ENCODE results near the gene ADCY2. TPM values are rescaled to one million over a fixed set of nuclear protein-coding genes. Genes with fewer than 3 reads are reported as not detected.

ADCY2 gene
- total RNA-seq, 6 experiments from 2014 or later: 0.93 TPM; not detected in 5

DNA sequence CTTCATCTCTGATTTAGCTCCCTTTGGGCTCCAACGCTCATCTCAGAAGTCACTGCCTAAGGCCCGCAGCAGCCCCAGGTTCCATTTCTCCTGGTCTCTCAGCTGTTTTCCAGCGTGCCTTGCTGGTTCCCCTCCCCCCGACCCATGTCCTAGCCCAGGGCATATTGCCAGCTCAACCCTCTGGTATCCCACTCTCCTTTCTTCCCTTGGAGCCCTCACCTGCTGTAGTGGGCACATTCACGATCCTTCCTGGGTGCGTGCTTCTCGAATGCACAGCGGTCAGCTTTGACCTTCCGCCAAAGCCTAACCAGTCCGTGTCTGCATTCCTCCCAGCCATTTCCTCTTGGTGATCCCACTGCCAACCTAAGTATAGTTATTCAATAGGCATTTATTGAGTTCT is 418.9 kb downstream of the ADCY2 start:
- no peak overlapping the region for H3K4me3 ChIP-seq
- no peak overlapping the region for H3K27ac ChIP-seq
- WGBS (ENCODE audit: insufficient coverage, low coverage, low lambda C conversion rate, missing lambda C conversion rate): 84% methylated on average over 10 of the region's 10 CpGs
- DNase-seq (no peak), ATAC-seq (no peak)
- no peaks in the 10 kb centered on the region for H3K27me3 ChIP-seq
- TF ChIP-seq POLR2A (IDR thresholded peaks at IDR 0.05): no peak
- TF ChIP-seq, protein P1, sequence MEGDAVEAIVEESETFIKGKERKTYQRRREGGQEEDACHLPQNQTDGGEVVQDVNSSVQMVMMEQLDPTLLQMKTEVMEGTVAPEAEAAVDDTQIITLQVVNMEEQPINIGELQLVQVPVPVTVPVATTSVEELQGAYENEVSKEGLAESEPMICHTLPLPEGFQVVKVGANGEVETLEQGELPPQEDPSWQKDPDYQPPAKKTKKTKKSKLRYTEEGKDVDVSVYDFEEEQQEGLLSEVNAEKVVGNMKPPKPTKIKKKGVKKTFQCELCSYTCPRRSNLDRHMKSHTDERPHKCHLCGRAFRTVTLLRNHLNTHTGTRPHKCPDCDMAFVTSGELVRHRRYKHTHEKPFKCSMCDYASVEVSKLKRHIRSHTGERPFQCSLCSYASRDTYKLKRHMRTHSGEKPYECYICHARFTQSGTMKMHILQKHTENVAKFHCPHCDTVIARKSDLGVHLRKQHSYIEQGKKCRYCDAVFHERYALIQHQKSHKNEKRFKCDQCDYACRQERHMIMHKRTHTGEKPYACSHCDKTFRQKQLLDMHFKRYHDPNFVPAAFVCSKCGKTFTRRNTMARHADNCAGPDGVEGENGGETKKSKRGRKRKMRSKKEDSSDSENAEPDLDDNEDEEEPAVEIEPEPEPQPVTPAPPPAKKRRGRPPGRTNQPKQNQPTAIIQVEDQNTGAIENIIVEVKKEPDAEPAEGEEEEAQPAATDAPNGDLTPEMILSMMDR (IDR thresholded peaks at IDR 0.05): no peak
- no peaks in the 10 kb centered on the region for H3K4me1 ChIP-seq
- intact Hi-C loops (cut with DNase I): no loop called here
- H3K36me3 ChIP-seq: no peaks in the 10 kb centered on the region
- H3K9me3 ChIP-seq: no peaks in the 10 kb centered on the region

DNA sequence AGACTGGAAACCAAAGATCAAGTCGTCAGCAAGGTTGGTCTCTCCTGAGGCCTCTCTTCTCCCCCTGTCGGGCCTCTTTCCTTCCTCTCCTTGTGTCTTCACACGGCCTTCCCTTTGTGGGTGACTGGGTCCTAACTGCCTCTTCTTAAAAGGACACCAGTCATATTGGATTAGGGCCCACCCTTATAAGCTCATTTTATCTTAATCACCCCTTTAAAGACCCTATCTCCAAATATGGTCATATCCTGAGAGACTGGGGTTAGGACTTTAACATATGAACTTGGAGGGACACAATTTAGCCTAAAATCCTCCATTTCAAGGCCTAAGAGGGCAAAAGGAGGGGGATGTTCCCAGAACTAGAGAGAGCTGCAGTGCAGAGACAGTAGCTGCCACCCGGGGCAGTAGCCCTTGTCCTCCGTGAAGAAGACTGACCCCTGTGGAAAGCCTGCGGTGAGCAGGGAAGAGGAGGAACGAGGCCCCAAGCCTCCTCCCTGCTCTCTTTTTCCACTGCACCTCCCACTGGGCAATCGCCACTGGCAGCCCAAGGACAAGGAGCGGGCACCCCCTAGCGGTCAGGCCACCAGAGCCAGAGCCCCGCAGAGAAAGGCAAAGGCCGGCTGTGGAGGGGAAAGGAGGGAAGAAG is 420.1 kb downstream of the ADCY2 start:
- intact Hi-C loops (cut with DNase I): no loop called here
- no peak overlapping the region for H3K27ac ChIP-seq
- ATAC-seq (peak; percentile 98 to 99 (median 98)), DNase-seq (peak; percentile 80 to 84 (median 81))
- no peaks in the 10 kb centered on the region for H3K4me1 ChIP-seq
- WGBS (ENCODE audit: insufficient coverage, low coverage, low lambda C conversion rate, missing lambda C conversion rate): 9% methylated on average over 8 of the region's 12 CpGs
- no peaks in the 10 kb centered on the region for H3K36me3 ChIP-seq
- H3K4me3 ChIP-seq: no peak overlapping the region
- no peaks in the 10 kb centered on the region for H3K9me3 ChIP-seq
- no peaks in the 10 kb centered on the region for H3K27me3 ChIP-seq
- TF ChIP-seq, protein P1 (IDR thresholded peaks at IDR 0.05): peak; percentile 69 to 89 (median 83)
- no peak for TF ChIP-seq POLR2A (IDR thresholded peaks at IDR 0.05)

DNA sequence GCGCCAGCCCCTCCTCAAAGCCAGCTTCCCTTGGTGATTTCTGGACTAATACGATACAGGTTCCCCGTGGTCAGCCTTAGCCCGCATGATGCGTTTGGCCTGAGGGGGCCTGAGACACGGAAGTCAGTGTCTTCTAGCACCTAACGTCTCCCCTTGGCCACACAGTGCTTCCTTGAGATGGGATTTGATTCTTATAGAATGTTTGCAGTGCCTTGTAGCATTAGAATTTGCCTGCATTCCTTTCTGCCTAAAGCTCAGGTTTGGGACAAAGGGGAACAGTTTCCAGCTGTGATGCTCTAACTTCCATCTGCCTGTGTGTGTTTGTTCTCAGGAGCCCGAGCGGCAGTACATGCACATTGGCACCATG is 420.6 kb downstream of the ADCY2 start:
- H3K27me3 ChIP-seq: no peaks in the 10 kb centered on the region
- no peaks in the 10 kb centered on the region for H3K4me1 ChIP-seq
- H3K27ac ChIP-seq: no peak overlapping the region
- TF ChIP-seq POLR2A (IDR thresholded peaks at IDR 0.05): no peak
- TF ChIP-seq, protein P1 (IDR thresholded peaks at IDR 0.05): peak in 1 of 4 donors; percentile 1
- H3K36me3 ChIP-seq: no peaks in the 10 kb centered on the region
- no peak overlapping the region for H3K4me3 ChIP-seq
- DNase-seq (no peak), ATAC-seq (peak in 2 of 4 donors; percentile 9 to 26)
- intact Hi-C loops (cut with DNase I): no loop called here
- 26% methylated on average over 9 of the region's 9 CpGs for WGBS (ENCODE audit: insufficient coverage, low coverage, low lambda C conversion rate, missing lambda C conversion rate)
- no peaks in the 10 kb centered on the region for H3K9me3 ChIP-seq

DNA sequence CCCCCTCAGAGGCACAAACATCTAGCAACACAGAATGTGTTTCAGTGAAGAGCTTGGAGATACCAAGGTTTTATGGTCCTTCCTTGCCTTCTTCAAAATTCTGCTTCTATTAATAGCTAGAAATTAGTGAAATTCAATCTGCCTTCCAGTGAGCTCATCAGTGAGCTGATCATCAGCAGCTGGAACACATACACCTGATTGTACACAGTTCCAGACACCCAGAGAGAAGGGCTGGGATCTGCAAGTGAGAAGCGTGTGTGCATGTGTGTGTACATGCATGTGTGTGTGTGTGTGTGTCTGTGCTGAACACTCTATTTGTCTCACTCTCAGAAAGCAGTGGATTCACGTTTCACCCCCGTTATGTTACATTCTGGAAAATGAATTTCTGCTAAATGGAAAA is 426.5 kb downstream of the ADCY2 start:
- no peaks in the 10 kb centered on the region for H3K36me3 ChIP-seq
- no peak overlapping the region for H3K4me3 ChIP-seq
- intact Hi-C loops (cut with DNase I): no loop called here
- ATAC-seq (no peak), DNase-seq (no peak)
- no peaks in the 10 kb centered on the region for H3K9me3 ChIP-seq
- no peaks in the 10 kb centered on the region for H3K4me1 ChIP-seq
- TF ChIP-seq POLR2A (IDR thresholded peaks at IDR 0.05): no peak
- TF ChIP-seq, protein P1 (IDR thresholded peaks at IDR 0.05): no peak
- H3K27me3 ChIP-seq: no peaks in the 10 kb centered on the region
- H3K27ac ChIP-seq: no peak overlapping the region
- WGBS (ENCODE audit: insufficient coverage, low coverage, low lambda C conversion rate, missing lambda C conversion rate): 13% methylated on average over 2 of the region's 3 CpGs

Measured in right lobe of liver (tissue), 6 donors.